IMR-90 (cell line): ENCODE measurements around the gene CLIC5. TPM values are rescaled to one million over a fixed set of nuclear protein-coding genes. Genes with fewer than 3 reads are reported as not detected.

ENCODE experiments used
- ATAC-seq: fragments of 200-7000 bp; cut with Tn5 transposase; 2 replicates; pipeline ENCODE4 v1.9.1; 2020; ENCODE audit warnings: low read depth, mild to moderate bottlenecking, moderate library complexity
- BruUV-seq: library from RNA; stranded (reverse); fragments of 400-500 nt; replicated peaks from 2 replicates; lab custom pipeline; 2021; lab: Mats Ljungman, UMichigan
- CTCF ChIA-PET: fragments of 300-600 bp; formaldehyde crosslinking; extraction: SDS; loops from one replicate; lab custom pipeline; 2021; ENCODE audit warnings: antibody characterized with exemption; lab: Yijun Ruan, JAX
- POLR2A ChIA-PET: fragments of 300-600 bp; sonication (Branson Sonifier 250); formaldehyde crosslinking; loops from one replicate; lab custom pipeline; 2022; ENCODE audit warnings: antibody characterized with exemption; ENCODE audit not compliant: unreplicated experiment; lab: Charles Lee
- DNase-seq: peaks from one replicate; pipeline ENCODE4 v3.0.0; 2013
- H2AFZ ChIP-seq: replicated peaks from 2 replicates; pipeline ENCODE3; 2013; ENCODE audit warnings: low read length, mild to moderate bottlenecking; ENCODE audit not compliant: poor library complexity
- H2AK5ac ChIP-seq: 2 replicates; pipeline ENCODE4 v1.6.1; 2013; ENCODE audit warnings: low read depth, low read length, inconsistent platforms
- H2AK9ac ChIP-seq: replicated peaks from 2 replicates; pipeline ENCODE3; 2013; ENCODE audit warnings: mild to moderate bottlenecking, low read depth, low read length, moderate library complexity; ENCODE audit not compliant: poor library complexity
- H2BK120ac ChIP-seq: 2 replicates; pipeline ENCODE4 v1.6.1; 2013; ENCODE audit warnings: low read depth, low read length, inconsistent platforms
- H2BK15ac ChIP-seq: 3 replicates; pipeline ENCODE4 v1.6.1; 2013; ENCODE audit warnings: low read depth, low read length, inconsistent platforms
- H2BK20ac ChIP-seq: 2 replicates; pipeline ENCODE4 v1.6.1; 2013; ENCODE audit warnings: low read depth, mild to moderate bottlenecking, inconsistent platforms, low read length, moderate library complexity
- H2BK5ac ChIP-seq: 2 replicates; pipeline ENCODE4 v1.6.1; 2013; ENCODE audit warnings: mild to moderate bottlenecking, low read depth, low read length, inconsistent platforms; ENCODE audit not compliant: poor library complexity, severe bottlenecking
- H3K14ac ChIP-seq: replicated peaks from 2 replicates; pipeline ENCODE4 v1.6.1; 2013; ENCODE audit warnings: low read depth, low read length, inconsistent platforms
- H3K18ac ChIP-seq: 2 replicates; pipeline ENCODE4 v1.6.1; 2013; ENCODE audit warnings: low read depth, low read length, control low read depth
- H3K23ac ChIP-seq: 2 replicates; pipeline ENCODE4 v1.6.1; 2013; ENCODE audit warnings: low read depth, low read length, inconsistent platforms
- H3K27ac ChIP-seq: 2 replicates; pipeline ENCODE4 v1.5.1; 2013; ENCODE audit warnings: mild to moderate bottlenecking, control low read depth, low read length; ENCODE audit not compliant: insufficient read depth
- H3K27me3 ChIP-seq: 2 replicates; pipeline ENCODE4 v1.6.1; 2013; ENCODE audit warnings: low read length; ENCODE audit not compliant: control insufficient read depth, insufficient read depth
- H3K36me3 ChIP-seq: 2 replicates; pipeline ENCODE4 v1.6.1; 2013; ENCODE audit warnings: low read length, mixed read lengths; ENCODE audit not compliant: control insufficient read depth, insufficient read depth
- H3K4ac ChIP-seq: 2 replicates; pipeline ENCODE4 v1.6.1; 2013; ENCODE audit warnings: low read depth, low read length, inconsistent platforms
- H3K4me1 ChIP-seq: 2 replicates; pipeline ENCODE4 v1.6.1; 2013; ENCODE audit warnings: low read length, mixed read lengths; ENCODE audit not compliant: control insufficient read depth, insufficient read depth
- H3K4me2 ChIP-seq: 2 replicates; pipeline ENCODE4 v1.6.1; 2013; ENCODE audit warnings: low read depth, mild to moderate bottlenecking, control low read depth, low read length, moderate library complexity
- H3K4me3 ChIP-seq: 2 replicates; pipeline ENCODE4 v1.5.1; 2013; ENCODE audit warnings: low read depth, mild to moderate bottlenecking, control low read depth, low read length, moderate library complexity; ENCODE audit not compliant: insufficient read depth
- H3K56ac ChIP-seq: 2 replicates; pipeline ENCODE4 v1.6.1; 2013; ENCODE audit warnings: low read length, inconsistent platforms; ENCODE audit not compliant: insufficient read depth; ENCODE audit errors: extremely low read depth
- H3K79me1 ChIP-seq, 2 experiments: 2 replicates each; pipeline ENCODE4 v1.6.1; 2013; ENCODE audit warnings: low read length in 2 of 2, inconsistent platforms in 1 of 2, low read depth in 1 of 2
- H3K9ac ChIP-seq: 2 replicates; pipeline ENCODE4 v1.6.1; 2013; ENCODE audit warnings: low read depth, low read length, control low read depth
- H3K9me1 ChIP-seq: 2 replicates; pipeline ENCODE4 v1.6.1; 2013; ENCODE audit warnings: low read length, inconsistent platforms; ENCODE audit not compliant: insufficient read depth
- H3K9me3 ChIP-seq: 2 replicates; pipeline ENCODE4 v1.6.1; 2013; ENCODE audit warnings: low read length; ENCODE audit not compliant: control insufficient read depth, insufficient read depth
- H4K20me1 ChIP-seq: 2 replicates; pipeline ENCODE4 v1.6.1; 2013; ENCODE audit warnings: low read length, inconsistent platforms; ENCODE audit not compliant: insufficient read depth
- H4K5ac ChIP-seq: 2 replicates; pipeline ENCODE4 v1.6.1; 2013; ENCODE audit warnings: mild to moderate bottlenecking, low read depth, low read length, control low read depth
- H4K8ac ChIP-seq, 2 experiments: 2 replicates each; pipeline ENCODE4 v1.6.1; 2013; ENCODE audit warnings: low read depth in 2 of 2, low read length in 2 of 2, control low read depth in 1 of 2, inconsistent platforms in 1 of 2
- H4K91ac ChIP-seq: 2 replicates; pipeline ENCODE4 v1.6.1; 2013; ENCODE audit warnings: low read depth, low read length, inconsistent platforms; ENCODE audit not compliant: insufficient read depth
- BHLHE40 ChIP-seq: fragments of 150-350 bp; IDR thresholded peaks from 2 replicates; pipeline ENCODE4 v1.6.1; 2016; ENCODE audit warnings: mild to moderate bottlenecking, low read depth, low read length
- CEBPB ChIP-seq: IDR thresholded peaks from 2 replicates; pipeline ENCODE4 v1.6.1; 2012; ENCODE audit warnings: low read depth, low read length, improper control_type of control experiment
- CHD1 ChIP-seq: IDR thresholded peaks from 2 replicates; pipeline ENCODE4 v1.6.1; 2012; ENCODE audit warnings: low read depth, low read length, improper control_type of control experiment
- FOS ChIP-seq: fragments of 150-350 bp; IDR thresholded peaks from 2 replicates; pipeline ENCODE4 v1.6.1; 2016; ENCODE audit warnings: low read depth, low read length
- MAFK ChIP-seq: IDR thresholded peaks from 2 replicates; pipeline ENCODE4 v1.6.1; 2012; ENCODE audit warnings: low read depth, low read length, improper control_type of control experiment
- MAZ ChIP-seq: IDR thresholded peaks from 2 replicates; pipeline ENCODE4 v1.6.1; 2012; ENCODE audit warnings: low read depth, mild to moderate bottlenecking, low read length, improper control_type of control experiment, moderate library complexity, borderline replicate concordance
- MXI1 ChIP-seq: IDR thresholded peaks from 2 replicates; pipeline ENCODE4 v1.6.1; 2012; ENCODE audit warnings: low read depth, mild to moderate bottlenecking, low read length, moderate library complexity, borderline replicate concordance
- NFE2L2 ChIP-seq: fragments of 150-350 bp; IDR thresholded peaks from 2 replicates; pipeline ENCODE4 v1.6.1; 2016; ENCODE audit warnings: low read depth, mild to moderate bottlenecking, low read length
- POLR2A ChIP-seq: IDR thresholded peaks from 2 replicates; pipeline ENCODE4 v1.6.1; 2012; ENCODE audit warnings: mild to moderate bottlenecking, low read depth, low read length
- RAD21 ChIP-seq: IDR thresholded peaks from 2 replicates; pipeline ENCODE4 v1.6.1; 2012; ENCODE audit warnings: low read length, improper control_type of control experiment
- RCOR1 ChIP-seq: IDR thresholded peaks from 2 replicates; pipeline ENCODE4 v1.6.1; 2012; ENCODE audit warnings: mild to moderate bottlenecking, low read length, improper control_type of control experiment; ENCODE audit not compliant: insufficient replicate concordance
- RFX5 ChIP-seq: IDR thresholded peaks from 2 replicates; pipeline ENCODE4 v1.8.0; 2012; ENCODE audit warnings: low read depth, mild to moderate bottlenecking, low read length, moderate library complexity
- WGBS, 2 experiments: methylation state at CpG; one replicate each; pipeline versions ENCODE4 v1.1.5 to v1.1.7; 2013; ENCODE audit warnings: missing lambda C conversion rate in 2 of 2; ENCODE audit not compliant: insufficient read length in 1 of 2; ENCODE audit errors: extremely low coverage in 2 of 2; 5-methylcytosine and 5-hydroxymethylcytosine counted together
- dilution Hi-C: fragments of 300-500 bp; cut with HindIII; formaldehyde crosslinking; loops from one replicate; pipeline ENCODE4 v1.14.3; 2018; ENCODE audit warnings: low sequenced_read_pairs; ENCODE audit not compliant: unreplicated experiment
- in situ Hi-C: fragments of 300-500 bp; cut with MboI; formaldehyde crosslinking; loops from 3 replicates; pipeline ENCODE4 v1.14.3; 2019; ENCODE audit warnings: low sequenced_read_pairs, inconsistent platforms, mixed read lengths
- intact Hi-C: fragments of 100-400 bp; cut with micrococcal nuclease; formaldehyde crosslinking; loops from 2 replicates; pipeline ENCODE4 v1.10.0; 2022
- polyA plus RNA-seq, 3 experiments: library from polyadenylated mRNA; depleted of rRNA; stranded (reverse); fragments of >200 nt; gene quantifications; 2 replicates each; pipeline ENCODE4 v1.2.3, GENCODE V29; 2012; ENCODE audit warnings: low replicate concordance in 1 of 3
- total RNA-seq: library from RNA; depleted of rRNA; stranded (reverse); fragments of >200 nt; gene quantifications from 2 replicates; pipeline ENCODE4 v1.2.3, GENCODE V29; 2012
- TF ChIP-seq, protein P1 (sequence below): conservative IDR thresholded peaks from 2 replicates; pipeline ENCODE4 v1.5.1; 2012; ENCODE audit warnings: mild to moderate bottlenecking, low read depth, low read length, improper control_type of control experiment
- TF ChIP-seq, protein P2 (sequence below): fragments of 150-350 bp; IDR thresholded peaks from 2 replicates; pipeline ENCODE4 v1.6.1; 2016; ENCODE audit warnings: low read depth, mild to moderate bottlenecking, low read length, moderate library complexity, borderline replicate concordance
- TF ChIP-seq, protein P3 (sequence below): fragments of 150-350 bp; IDR thresholded peaks from 2 replicates; pipeline ENCODE4 v1.6.1; 2017; ENCODE audit warnings: mild to moderate bottlenecking, antibody characterized with exemption, low read length, low read depth

Gene CLIC5
- total and polyA plus RNA-seq, 2 of the 4 experiments (the other 2 are of a cell fraction) = not detected

DNA sequence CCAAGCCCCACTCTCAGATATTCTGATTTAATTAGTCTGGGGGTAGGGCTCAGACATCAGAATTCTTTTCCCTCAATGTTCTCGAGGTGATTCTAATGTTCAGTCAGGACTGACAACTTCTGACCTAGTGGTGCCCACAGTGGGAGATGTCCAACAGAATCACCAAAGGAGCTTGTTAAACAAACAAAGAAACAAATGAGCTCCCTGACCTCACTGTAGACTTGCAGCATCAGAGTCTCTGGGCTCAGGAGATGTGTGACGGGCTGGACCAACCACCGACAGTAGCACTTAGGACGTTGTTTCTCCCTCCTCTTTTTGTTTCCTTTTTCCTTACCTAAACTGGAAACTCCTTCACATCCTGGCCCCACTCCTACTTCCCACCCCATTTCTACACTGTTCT lies 49.3 kb downstream of the CLIC5 start:
- H3K4me2 ChIP-seq = no peak overlapping the region
- H3K23ac ChIP-seq = no peak overlapping the region
- TF ChIP-seq NFE2L2 (no peak), MAZ (no peak), CEBPB (no peak), CHD1 (no peak), MXI1 (no peak), POLR2A (no peak), BHLHE40 (no peak), RFX5 (no peak), FOS (no peak), MAFK (no peak), RAD21 (no peak), RCOR1 (no peak)
- TF ChIP-seq, protein P1, sequence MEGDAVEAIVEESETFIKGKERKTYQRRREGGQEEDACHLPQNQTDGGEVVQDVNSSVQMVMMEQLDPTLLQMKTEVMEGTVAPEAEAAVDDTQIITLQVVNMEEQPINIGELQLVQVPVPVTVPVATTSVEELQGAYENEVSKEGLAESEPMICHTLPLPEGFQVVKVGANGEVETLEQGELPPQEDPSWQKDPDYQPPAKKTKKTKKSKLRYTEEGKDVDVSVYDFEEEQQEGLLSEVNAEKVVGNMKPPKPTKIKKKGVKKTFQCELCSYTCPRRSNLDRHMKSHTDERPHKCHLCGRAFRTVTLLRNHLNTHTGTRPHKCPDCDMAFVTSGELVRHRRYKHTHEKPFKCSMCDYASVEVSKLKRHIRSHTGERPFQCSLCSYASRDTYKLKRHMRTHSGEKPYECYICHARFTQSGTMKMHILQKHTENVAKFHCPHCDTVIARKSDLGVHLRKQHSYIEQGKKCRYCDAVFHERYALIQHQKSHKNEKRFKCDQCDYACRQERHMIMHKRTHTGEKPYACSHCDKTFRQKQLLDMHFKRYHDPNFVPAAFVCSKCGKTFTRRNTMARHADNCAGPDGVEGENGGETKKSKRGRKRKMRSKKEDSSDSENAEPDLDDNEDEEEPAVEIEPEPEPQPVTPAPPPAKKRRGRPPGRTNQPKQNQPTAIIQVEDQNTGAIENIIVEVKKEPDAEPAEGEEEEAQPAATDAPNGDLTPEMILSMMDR = no peak
- TF ChIP-seq, protein P2, sequence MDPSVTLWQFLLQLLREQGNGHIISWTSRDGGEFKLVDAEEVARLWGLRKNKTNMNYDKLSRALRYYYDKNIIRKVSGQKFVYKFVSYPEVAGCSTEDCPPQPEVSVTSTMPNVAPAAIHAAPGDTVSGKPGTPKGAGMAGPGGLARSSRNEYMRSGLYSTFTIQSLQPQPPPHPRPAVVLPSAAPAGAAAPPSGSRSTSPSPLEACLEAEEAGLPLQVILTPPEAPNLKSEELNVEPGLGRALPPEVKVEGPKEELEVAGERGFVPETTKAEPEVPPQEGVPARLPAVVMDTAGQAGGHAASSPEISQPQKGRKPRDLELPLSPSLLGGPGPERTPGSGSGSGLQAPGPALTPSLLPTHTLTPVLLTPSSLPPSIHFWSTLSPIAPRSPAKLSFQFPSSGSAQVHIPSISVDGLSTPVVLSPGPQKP = no peak
- TF ChIP-seq, protein P3, sequence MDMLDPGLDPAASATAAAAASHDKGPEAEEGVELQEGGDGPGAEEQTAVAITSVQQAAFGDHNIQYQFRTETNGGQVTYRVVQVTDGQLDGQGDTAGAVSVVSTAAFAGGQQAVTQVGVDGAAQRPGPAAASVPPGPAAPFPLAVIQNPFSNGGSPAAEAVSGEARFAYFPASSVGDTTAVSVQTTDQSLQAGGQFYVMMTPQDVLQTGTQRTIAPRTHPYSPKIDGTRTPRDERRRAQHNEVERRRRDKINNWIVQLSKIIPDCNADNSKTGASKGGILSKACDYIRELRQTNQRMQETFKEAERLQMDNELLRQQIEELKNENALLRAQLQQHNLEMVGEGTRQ = no peak
- intact Hi-C loops = no loop called here
- H3K9me1 ChIP-seq = no peaks in the 10 kb centered on the region
- H3K79me1 ChIP-seq = no peaks in the 10 kb centered on the region
- H2AFZ ChIP-seq = no peak overlapping the region
- H2AK5ac ChIP-seq = no peak overlapping the region
- no peak overlapping the region for H3K9ac ChIP-seq
- no peak overlapping the region for H3K14ac ChIP-seq
- POLR2A ChIA-PET = no interaction called here
- in situ Hi-C loops = no loop called here
- no peaks in the 10 kb centered on the region for H3K9me3 ChIP-seq
- no peaks in the 10 kb centered on the region for H3K27me3 ChIP-seq
- no peak overlapping the region for H3K56ac ChIP-seq
- H4K5ac ChIP-seq = no peak overlapping the region
- dilution Hi-C loops = no loop called here
- no peak overlapping the region for H2AK9ac ChIP-seq
- WGBS, 2 experiments = 50% methylated on average over 3 of the region's 4 CpGs; no CpG with 5 or more reads in 1 of the 2 experiments
- H3K4me1 ChIP-seq = no peaks in the 10 kb centered on the region
- no peak overlapping the region for H3K18ac ChIP-seq
- no peak overlapping the region for H3K4ac ChIP-seq
- BruUV-seq = no TSS peak
- H3K27ac ChIP-seq = no peak overlapping the region
- no peak overlapping the region for H4K91ac ChIP-seq
- no peak overlapping the region for H2BK5ac ChIP-seq
- H2BK20ac ChIP-seq = no peak overlapping the region
- H3K4me3 ChIP-seq = no peak overlapping the region
- H4K8ac ChIP-seq = no peak overlapping the region
- no peak for ATAC-seq
- no peak for DNase-seq
- H4K20me1 ChIP-seq = no peaks in the 10 kb centered on the region
- no peak overlapping the region for H2BK120ac ChIP-seq
- no peak overlapping the region for H2BK15ac ChIP-seq
- H3K36me3 ChIP-seq = no peaks in the 10 kb centered on the region
- CTCF ChIA-PET = interaction anchor here (0.6 kb wide), 2 partner anchors 35 to 461 kb away, joined by 3 to 5 read pairs; no protein-coding TSS in a partner anchor
